GM18520 (cell line): Measurements from ENCODE around the gene CAMTA1.

Experiments used
- ATAC-seq: cut with Tn5 transposase; IDR thresholded peaks from one replicate; pipeline ENCODE4 v1.9.1; 2021; ENCODE audit not compliant: unreplicated experiment

The CAMTA1 gene

GRCh38 chr1:7455796-7456721, 670.8 kb downstream of the CAMTA1 start:
- ATAC-seq: no peak

DNA sequence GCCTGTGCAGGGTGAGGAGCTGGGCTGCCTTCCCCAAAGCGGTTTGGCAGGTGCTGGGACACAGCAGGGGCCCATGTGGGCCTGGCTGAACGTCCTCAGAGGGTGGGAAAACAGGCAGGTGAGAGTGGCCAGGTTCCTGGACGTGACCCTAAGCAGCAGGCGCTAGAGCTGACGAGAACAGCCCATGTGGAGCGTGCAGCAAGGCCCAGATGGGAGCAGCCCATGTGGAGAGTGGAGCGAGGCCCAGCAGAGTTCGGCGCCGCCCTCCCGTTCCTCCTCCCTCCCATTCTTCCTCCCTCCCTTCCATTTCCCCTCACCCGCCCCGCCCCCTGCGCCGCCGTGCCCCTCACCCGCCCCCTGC, 671.4 kb downstream of the CAMTA1 start:
- no peak for ATAC-seq

DNA sequence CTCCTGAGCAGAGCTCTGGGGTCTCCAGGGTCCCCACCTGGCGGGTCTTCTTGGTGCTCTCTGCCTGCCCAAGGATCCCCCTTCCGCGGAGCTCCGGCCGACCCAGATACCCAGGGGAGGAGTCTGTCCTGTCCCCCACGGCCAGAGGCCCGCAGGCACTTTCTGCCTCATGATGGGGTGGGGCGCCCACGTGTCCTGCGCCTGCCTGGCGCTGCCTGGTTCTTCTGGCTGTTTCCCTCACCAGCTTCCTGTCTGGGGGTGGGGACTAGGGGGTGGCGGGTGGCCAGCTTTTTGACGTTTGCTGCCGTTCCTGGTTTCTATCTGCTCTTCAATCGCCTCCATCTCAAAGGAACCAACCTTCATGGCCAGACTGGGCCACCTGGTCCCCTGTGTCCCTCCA, 672.6 kb downstream of the CAMTA1 start:
- no peak for ATAC-seq

DNA sequence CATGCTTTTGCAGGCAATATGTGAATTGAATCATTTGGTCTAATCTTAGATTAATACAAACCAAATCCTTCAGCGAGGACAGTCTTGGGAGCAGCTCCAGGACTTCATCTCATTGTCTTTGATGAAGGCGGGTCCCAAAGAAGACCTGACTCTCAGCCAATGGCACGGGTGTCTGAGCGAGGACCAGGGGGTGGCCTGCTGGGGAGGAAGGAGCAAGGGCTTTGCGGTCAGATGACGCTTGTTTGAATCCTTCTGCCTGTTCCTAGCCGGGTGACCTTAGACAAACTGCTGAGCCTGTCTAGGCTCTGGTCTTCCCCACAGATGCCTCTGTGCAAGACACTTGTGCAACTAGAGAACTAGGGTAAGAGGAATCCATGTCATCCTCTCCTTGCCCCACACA, 673.7 kb downstream of the CAMTA1 start:
- ATAC-seq: no peak

GRCh38 chr1:7459914-7460313, 674.7 kb downstream of the CAMTA1 start:
- ATAC-seq: no peak

GRCh38 chr1:7460807-7461206, 675.6 kb downstream of the CAMTA1 start:
- no peak for ATAC-seq

DNA sequence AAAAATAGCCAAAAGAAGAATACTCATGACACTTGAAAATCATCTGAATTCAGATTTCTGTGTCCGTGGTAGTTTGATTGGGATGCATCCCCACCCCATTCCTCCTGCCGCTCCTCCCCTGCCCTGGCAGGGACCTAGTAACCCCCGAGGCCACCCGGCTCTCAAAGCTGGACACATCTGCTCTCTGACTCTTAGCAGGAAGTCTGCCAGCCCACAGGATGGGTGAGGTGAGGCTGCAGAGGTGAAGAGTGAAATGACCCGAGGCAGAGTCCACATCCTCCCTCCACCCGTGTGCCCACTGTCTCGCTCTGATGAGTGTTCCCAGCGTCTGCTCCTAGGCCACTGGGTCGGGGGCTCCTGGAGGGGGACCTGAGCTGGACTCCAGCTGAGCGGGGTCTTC, 677.4 kb downstream of the CAMTA1 start:
- no peak for ATAC-seq

GRCh38 chr1:7463526-7463925, 678.3 kb downstream of the CAMTA1 start:
- ATAC-seq: no peak

DNA sequence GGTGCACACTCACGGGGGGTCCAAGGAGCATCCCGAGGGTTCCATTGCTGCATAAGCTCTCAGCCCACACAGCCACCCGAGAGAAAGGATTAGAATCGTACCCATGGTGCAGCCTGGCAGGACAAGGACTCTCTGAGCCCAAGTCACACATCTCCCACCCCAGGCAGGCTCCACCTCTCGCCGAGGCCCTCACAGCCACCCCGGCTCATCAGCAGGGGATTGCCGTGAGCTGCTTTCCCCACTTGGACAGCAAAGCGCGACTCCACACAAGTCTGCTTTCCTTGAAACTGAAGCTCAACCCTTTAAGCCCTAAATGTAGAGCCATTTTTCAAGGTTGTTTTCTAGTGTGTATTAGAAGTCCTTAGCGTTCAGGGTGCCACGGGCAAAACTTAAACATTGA, 679.5 kb downstream of the CAMTA1 start:
- no peak for ATAC-seq

DNA sequence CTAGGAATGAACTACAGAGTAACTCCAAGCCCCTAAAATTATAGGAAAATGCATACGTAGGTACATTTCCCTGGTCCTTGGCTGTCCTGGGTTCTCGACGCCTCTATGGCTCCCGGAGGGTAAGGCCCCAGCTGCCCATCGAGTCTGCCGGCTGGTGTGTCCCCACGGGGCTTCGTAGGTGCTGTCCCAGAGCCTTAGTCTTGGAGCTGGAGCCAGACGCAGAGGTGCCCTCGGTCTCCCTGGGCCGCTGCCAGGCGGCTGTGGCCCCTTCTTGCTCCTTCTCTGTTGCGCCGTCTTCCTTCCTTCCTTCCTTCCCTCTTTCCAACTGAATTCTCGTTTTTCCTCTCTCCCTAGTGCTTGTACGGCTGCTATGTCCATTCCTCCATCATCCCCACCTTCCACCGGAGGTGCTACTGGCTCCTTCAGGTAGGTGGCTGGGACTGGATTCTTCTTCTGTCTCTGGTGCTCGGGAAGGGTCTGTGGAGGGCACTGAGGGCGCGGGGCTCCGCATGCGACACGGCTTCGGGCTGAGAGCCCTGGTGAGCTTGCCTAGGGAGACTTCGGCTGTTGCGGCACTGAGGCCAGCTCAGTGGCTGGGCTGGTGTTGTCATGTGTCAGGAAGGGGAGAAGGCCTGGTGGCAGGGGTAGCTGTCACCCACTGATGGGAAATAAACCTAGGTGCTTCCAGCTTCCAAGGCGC, 682.4 kb downstream of the CAMTA1 start:
- no peak for ATAC-seq

DNA sequence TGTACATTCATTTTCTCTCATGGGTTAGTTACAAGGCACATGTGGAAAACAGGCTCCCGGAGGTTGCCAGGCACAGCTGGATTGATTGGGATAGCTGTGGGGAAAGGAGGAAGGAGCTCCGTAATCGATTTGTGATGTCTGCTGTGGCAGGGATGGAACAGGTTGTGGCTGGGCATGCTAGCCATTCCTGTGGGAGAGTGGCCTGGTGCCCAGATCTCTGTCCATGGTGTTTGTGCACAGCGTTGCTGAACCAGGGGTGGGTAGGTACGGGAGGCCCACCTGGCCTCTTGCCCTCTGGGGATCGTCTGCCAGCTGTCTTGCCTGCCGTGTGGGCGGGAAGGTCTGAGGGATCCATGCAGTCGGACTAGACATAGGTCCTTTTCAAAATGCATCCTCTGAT, 683.0 kb downstream of the CAMTA1 start:
- ATAC-seq: no peak

- no peak for ATAC-seq
These were observed 684.1 kb downstream of the CAMTA1 start for GRCh38 chr1:7469255-7469938.

DNA sequence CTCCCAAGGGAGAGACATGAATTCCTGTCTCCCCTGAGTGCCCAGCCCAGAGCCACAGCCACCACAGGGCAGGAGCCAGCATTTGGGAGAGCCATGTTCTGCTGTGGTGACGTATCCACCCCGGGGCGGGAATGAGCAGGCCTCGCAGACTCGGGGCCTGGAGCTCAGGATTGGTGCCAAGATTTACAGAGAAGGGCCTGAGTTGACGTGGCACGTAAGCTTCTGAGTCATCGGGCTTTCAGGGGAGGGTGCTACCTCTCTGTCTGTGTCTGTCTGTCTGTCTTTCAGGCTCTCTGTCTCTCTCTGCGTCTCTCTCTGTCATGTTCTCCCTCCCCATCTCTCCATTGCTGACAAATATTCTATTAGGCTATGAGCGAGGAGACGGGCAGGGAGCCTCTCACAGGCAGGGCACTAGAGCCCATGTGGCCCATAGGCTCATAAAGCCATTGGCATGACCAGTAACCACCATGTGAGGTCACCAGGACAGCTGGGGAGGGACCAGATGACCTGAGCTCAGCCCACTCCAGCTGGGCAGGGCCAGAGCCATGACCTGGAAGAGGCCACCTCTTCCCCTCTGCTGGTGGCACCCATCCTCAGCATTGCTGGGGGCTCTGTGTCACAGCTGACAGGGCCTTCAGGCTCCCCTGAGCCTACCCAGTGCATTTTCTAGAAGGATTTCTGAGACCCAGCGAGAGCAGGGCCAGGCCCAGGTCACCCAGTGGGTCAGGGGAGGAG, 685.8 kb downstream of the CAMTA1 start:
- no peak for ATAC-seq

DNA sequence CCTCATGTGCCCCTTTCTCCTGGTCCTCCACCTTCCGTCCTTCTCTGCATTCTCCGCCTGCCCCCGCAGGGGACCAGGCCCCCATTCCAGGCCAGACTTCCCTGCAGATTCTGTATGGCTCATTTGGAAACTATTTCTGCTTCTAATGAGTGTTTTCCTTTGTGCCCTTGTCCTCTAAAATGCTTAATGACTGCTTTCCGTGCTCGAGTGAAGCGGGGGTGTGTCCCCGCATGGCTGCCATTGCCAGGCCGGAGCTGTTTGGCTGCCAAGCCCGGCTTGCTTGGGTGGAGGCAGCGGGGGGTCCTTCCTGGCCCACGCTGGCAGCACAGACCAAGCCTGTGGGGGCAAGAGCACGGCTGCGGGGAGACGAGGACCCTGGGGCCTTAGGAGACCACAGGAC, 686.6 kb downstream of the CAMTA1 start:
- ATAC-seq: no peak

DNA sequence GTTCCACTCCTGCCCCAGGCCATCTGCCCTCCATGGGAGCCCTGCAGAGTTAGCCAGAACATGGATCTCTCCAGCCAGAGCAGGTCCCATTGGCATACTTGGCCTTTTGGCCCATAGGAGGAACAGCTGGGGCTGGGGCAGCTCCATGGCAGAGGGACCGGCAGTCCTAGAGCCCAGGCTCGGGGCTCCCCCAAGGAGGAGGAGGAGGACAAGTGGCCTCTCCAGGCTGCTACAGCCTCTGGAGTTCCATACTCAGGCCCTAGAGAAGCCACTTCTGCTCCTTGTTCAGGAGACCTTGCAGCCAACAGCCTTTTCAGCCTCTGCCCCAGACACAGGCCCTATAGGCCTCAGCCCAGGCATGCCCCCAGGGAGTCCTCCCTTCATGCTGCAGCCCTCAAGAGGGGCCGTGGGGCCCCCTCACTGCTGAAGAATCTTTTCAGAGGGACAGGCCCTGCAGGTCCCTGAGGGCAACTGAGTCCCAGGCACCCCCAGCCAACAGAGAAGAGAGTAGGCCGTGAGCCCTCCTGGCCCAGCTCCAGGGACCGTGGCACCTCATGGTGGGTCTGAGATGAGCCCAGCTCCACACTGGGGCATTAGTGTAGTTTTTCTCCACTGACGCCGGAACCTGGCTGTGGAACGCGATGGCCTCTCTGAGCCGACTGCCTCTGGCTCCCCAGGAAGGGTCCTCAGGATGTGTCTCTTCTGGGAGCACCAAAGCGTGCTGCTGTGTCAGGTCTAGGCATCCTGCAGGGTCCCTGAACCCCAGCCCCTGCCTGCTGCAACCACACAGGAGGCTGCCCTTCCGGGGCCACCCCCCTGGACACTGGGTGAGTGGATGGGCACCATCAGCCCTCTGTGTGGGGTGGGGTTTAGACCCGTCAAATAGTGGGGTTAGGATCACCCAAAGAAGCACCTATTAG, 688.2 kb downstream of the CAMTA1 start:
- ATAC-seq: no peak

GRCh38 chr1:7474143-7474490, 688.9 kb downstream of the CAMTA1 start:
- ATAC-seq: no peak

DNA sequence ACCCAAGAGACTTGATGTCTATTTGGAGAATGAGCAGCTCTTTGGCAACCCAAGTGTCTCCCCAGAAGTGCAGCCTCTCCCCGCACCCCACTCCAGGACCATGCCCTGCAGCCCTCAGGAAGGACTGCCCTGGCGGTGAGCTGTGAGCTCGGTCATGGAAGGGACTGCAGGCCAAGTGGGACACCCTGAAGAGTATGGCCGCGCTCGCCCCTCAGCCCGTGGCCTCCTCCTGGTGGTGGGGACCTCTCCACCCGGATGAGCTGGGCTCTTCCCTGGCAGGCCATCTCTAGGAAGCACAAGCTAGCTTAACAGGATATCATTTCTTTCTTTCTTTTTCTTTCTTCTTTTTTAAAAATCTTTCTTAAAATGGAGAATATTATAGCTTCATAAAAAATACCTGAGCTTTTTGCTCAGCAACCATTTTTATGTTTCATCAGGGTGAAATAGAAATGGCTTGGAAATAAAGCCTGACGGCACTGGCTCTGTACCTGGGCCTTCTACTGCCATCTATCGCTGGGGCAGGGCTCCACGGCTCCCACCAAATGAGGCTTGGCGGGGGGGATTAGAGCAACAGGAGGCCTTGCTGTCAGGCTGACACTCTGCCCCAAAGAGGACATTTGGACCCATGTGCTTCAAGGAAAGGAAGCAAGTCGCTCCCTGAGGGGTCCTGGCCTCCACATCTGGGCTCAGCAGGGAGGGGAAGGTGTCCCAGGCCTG, 689.7 kb downstream of the CAMTA1 start:
- no peak for ATAC-seq

DNA sequence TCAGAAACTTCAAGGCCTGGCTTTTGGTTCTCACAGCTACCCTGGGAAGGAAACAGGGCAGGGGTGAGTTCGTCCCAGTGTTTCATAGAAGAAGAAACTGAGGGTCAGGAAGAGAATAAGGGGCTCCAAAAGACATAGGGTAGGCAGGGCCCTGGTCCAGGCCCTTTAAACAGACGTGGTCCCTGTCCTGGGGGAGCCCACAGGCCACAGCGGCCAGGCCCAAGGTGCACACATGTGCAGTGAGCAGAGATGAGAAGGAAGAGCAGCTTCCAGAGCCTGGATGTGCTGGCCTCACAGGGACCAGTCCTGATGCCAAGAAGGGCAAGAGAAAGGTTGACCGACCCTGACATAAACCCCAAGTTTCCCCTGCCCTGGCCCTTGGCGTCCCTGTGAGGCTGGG, 690.4 kb downstream of the CAMTA1 start:
- ATAC-seq: no peak

GRCh38 chr1:7476402-7476801, 691.1 kb downstream of the CAMTA1 start:
- ATAC-seq: no peak
